ENCODE measurements around the gene STOM. TPM values are rescaled to one million over a fixed set of nuclear protein-coding genes. Genes with fewer than 3 reads are reported as not detected.

STOM gene
- total and polyA plus RNA-seq, 2 of the 8 experiments (the other 6 are each of a cell fraction or from before 2014, with no cell fraction given) = 25.2 to 60.4 TPM

DNA sequence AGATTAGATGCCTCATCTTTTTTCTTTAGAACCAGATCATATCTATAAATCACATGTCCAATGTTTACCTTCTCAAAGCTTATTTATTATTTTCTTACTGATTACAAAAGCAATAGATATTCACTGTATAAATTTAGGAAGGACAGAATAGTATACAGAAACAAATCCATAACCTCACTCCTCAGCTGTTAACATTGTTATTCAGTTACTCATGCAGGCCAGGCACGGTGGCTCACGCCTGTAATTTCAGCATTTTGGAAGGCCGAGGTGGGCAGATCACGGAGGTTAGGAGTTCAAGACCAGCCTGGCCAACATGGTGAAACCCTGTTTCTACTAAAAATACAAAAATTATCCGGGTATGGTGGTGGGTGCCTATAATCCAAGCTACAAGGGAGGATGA, 15.3 kb downstream of the STOM start (continued):
- TF ChIP-seq CHD2 (IDR thresholded peaks at IDR 0.05; ENCODE audit: low read length) (no peak), POU5F1 (IDR thresholded peaks at IDR 0.05; ENCODE audit: low read depth, low read length) (no peak), CTBP2 (IDR thresholded peaks at IDR 0.05; ENCODE audit: borderline replicate concordance, insufficient read depth, insufficient read length, low read length) (no peak), POLR2AphosphoS5 (IDR thresholded peaks at IDR 0.05; ENCODE audit: low read depth, low read length) (no peak), NANOG (IDR thresholded peaks at IDR 0.05; ENCODE audit: insufficient read depth, low read depth, low read length, poor library complexity, severe bottlenecking) (no peak), TCF12 (IDR thresholded peaks at IDR 0.05; ENCODE audit: low read depth, low read length) (no peak), GTF2F1 (IDR thresholded peaks at IDR 0.05; ENCODE audit: borderline replicate concordance, low read depth, low read length) (no peak), HDAC6 (IDR thresholded peaks at IDR 0.05; ENCODE audit: low read depth, low read length) (no peak), BRCA1 (IDR thresholded peaks at IDR 0.05; ENCODE audit: low read depth, low read length) (no peak), SUZ12 (IDR thresholded peaks at IDR 0.05; ENCODE audit: low read length) (no peak), SIRT6 (IDR thresholded peaks at IDR 0.05; ENCODE audit: low read length) (no peak)
